DMS153 treated with DMSO at 0.1 percent for 48 hours (cell line): ENCODE measurements around the gene POLG2.

ENCODE experiments used
- DNase-seq: peaks from one replicate; lab custom pipeline; 2025; ENCODE audit not compliant: unreplicated experiment; lab: John Stamatoyannopoulos, UW

POLG2 gene

DNA sequence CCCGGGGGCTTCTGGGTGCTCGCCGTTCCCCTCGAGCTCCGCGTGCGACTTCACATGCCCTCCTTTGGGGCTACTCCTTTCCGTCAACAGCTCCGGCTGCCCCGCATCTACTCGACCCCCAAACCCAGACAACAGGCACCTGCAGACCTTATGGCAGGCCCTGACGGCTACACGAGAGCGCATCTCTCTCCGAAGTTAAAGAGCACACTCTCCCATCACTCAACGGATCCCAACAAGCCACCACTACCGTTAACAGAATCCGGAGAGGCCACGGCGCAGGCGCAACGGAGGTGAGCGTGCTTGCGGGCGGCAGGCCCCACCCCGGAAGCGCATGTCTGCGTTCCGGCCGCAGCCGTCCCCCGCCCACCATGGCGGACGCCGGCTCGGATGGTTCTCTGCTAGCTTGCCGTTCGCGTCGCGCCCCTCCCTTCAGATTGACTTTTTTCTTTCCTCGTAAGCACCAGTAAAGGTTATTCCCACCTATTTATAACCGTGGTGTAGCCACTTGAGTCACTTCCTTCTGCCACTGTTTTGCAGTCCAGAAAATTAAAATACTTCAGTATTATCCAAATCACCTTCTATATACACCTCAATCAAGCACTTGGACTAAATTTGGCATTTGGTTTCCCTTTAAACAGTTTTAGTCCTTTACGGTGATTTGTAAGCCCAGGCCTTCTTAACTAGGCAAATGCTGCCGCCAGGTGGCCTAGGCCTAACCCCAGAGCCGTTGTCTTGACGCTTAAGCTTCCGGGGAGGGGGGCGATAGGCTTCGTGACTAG, at the start of gene POLG2:
TSS of gene POLG2 (minus strand) at position 269 of the 779 bp plus-strand sequence. CDS start at position 183, 86 bp downstream.
- DNase-seq, result peak; percentile 79

DNA sequence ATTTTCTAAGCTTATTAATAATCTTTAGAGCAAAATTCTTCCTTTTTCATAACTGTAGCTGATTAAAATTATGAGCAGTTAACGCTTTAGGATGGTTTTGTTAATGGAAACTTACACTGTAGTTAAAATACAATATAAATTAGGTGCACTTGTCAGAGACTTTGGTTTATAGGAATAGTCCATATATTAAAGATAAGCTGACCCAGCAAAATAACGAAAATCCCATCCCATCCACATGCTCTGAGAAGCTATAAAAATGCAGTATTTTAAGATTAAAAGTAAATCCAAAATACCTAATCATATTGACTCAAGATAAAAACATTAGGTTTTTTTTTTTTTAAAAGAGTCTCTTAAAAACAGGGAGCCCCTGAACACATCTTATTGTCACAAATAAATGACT, 47.9 kb upstream of the POLG2 start:
- no peak for DNase-seq

- DNase-seq, result no peak
These were observed 43.4 kb upstream of the POLG2 start for GRCh38 chr17:64540118-64540776.

- no peak for DNase-seq
These were observed 41.8 kb upstream of the POLG2 start for GRCh38 chr17:64538508-64539130.

DNA sequence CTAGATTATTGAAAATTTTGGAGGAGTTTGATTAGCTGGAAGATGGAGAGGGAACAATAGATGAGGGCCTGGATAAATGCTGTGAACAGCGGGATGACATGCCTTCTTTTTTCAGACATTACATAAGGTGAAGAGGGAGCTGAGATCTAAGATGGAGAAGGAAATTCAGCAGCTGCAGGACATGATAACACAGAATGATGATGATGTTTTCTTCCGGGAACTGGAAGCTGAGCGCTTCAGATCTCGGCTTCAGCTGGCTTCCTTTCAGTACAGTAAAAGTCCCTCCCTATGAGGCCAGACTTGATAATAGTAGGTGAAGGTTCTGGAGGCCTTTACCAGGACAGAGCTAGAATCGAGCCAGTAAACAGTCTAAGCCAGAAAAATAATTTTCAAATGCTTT, 40.6 kb upstream of the POLG2 start:
- no peak for DNase-seq

DNA sequence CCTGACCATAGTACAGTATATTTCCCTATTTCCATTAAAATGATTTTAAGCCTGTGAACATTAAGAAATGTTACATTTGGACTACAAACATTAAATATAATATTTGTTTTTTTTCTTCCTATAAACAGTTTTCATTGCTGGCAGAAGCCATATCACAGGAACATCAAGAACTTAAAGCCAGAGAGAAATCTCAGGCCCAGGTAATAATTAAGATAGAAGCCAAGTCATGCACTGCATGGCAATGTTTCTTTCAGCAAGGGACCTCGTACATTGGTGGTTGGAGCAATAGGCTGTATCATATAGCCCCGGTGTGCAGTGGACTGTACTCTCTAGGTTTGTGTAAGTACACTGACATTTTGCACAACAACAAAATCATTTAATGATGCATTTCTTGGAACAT, 40.1 kb upstream of the POLG2 start:
- no peak for DNase-seq

DNA sequence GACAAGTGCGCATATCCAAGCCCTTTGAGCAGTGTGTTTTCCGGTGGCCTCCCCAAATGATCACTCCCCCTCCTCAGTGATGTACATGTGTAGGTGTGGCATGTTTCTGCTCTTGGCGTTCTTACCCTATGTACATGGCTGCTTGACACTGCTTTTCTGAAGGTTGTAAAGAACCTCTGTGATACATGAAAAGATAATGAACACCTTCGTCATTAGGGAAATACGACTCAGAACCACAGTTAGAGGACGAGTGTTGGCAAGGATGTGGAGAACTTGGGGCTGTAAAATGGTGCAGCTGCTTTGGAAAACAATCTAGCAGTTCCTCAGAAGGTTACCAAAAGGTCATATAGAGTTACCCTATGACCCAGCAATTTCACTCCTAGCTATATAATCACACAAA, 38.5 kb upstream of the POLG2 start:
- no peak for DNase-seq

DNA sequence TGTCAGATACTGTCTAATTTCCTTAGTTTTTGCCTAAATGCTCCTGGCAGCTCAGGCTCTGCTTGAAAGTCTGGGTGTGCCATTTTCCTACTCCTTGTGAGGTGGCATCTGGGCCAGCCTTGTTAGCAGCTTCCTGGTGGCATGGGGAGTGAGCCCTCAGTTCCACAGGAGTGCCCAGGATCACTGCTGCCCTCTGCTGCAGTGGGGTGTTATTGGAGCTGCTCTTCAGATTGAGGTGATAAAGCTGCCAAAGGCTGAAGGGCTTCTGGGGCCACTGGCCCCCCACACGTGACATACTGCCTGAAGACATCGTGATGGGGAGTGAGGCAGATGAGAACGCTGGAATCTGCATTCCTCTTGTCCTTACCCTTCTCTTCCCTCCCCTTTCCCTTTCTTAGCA, 37.3 kb upstream of the POLG2 start:
- DNase-seq, result no peak

- DNase-seq, result no peak
These were observed 36.9 kb upstream of the POLG2 start for GRCh38 chr17:64533784-64534183.

GRCh38 chr17:64532409-64532808, 35.6 kb upstream of the POLG2 start:
- no peak for DNase-seq

GRCh38 chr17:64531955-64532371, 35.1 kb upstream of the POLG2 start:
- DNase-seq, result no peak

DNA sequence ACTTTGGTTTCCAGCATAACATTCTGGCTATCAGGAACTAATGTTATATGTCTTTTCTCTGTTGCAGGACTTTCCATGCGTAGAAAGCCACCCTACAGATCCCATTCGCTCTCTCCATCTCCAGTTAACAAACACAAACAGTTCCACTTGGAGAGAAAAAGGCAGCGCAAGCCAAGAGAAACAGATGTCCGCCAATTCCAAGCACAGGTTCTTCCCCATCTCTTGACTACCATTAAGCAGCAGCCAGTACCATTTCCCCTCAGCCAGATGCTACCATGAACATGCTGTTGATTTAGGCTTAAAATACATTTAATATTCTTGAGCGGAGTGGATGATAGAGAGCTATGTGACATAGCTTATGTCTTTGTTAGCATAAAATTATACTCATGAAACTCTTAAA, 32.4 kb upstream of the POLG2 start:
- no peak for DNase-seq

GRCh38 chr17:64527914-64528313, 31.1 kb upstream of the POLG2 start:
- DNase-seq, result no peak

GRCh38 chr17:64520359-64520758, 23.5 kb upstream of the POLG2 start:
- DNase-seq, result no peak

GRCh38 chr17:64519601-64520000, 22.7 kb upstream of the POLG2 start:
- DNase-seq, result no peak

DNA sequence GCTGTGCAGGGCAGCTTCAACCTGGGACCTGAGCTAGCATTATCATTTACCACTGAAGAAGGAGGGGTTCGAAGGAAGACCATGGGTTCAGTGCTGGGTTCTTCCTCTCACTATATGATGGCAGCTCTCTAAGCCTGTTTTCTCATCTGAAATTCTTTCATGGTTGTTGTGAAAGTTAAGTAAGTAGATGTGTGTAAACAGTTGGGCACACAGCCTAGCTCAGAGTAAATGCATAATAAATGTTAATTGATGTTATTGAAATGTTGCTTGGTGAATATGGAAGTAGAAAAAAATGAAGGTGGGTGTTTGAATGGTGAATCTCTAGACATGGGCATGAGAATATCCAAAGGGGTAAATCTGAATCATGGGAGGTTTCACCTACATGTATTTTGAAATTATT, 19.0 kb upstream of the POLG2 start:
- no peak for DNase-seq

GRCh38 chr17:64515419-64515818, 18.6 kb upstream of the POLG2 start:
- DNase-seq, result no peak

GRCh38 chr17:64509179-64509578, 12.3 kb upstream of the POLG2 start:
- DNase-seq, result no peak

GRCh38 chr17:64508683-64509082, 11.8 kb upstream of the POLG2 start:
- no peak for DNase-seq

DNA sequence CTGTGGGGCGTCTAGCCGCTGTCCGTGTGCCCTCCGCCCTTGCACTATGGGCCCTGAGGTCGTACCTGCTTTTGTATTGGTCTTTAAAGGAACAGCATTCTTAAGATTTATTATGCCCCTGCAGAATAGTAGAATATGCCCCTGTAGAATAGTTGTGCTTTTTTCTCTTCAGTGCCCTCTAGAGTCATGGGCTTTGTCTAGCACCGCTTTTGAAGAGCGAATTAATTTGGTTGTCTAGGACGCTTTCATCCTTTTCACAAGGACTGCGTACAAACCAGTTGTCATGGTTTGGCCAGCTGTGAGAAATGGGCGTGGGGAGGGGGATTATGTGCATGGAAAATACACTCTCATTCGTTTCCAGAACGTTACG, 10.5 kb upstream of the POLG2 start:
- peak; percentile 74 for DNase-seq

- peak; percentile 95 for DNase-seq
These were observed 9.9 kb upstream of the POLG2 start, which contains the start of gene CEP95 for GRCh38 chr17:64506576-64507412. CEP95 (plus strand) TSS chr17:64506977; CDS start chr17:64507098, 121 bp downstream.
